B cell (primary cell): ENCODE data around the gene CCDC93.

Source experiments
- EZH2 ChIP-seq: IDR thresholded peaks from 2 replicates; pipeline ENCODE4 v1.6.1; 2012; ENCODE audit warnings: borderline replicate concordance, low read depth, mild to moderate bottlenecking, moderate library complexity, low read length; ENCODE audit not compliant: insufficient read depth, poor library complexity, severe bottlenecking
- TF ChIP-seq, protein P1 (sequence below): fragments of 200-600 bp; IDR thresholded peaks from one replicate; pipeline ENCODE4 v1.8.0; 2022; ENCODE audit warnings: antibody characterized with exemption, mild to moderate bottlenecking

DNA sequence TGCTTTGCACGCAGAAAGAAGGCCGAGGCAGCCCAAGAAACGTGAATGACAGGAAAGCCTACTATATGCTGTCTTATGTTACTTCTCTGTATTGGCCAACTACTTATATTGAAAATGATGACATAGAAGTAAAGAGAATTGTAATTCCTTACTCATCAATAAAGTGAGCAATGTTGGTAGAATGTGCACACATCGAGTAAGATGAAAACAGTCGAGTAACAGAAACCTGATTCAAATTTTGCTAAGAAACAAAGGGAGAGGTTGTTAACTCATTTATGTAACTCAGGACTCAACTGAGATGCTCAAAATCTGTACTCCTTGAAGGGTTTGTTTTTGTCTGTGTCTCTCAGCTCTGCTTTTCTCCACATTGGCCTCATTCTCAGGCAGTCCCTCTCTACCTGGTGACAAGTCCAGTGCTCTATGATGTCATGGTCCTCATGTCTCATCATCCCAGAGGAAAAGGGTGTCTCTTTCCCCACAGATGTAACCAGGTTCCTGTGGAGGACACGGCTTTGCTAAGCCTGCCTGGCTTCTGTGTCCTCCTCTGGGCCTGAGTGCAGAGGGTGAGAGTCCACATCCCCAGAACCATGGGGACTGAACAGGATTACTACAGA lies 30.3 kb upstream of the CCDC93 start:
- TF ChIP-seq, protein P1, sequence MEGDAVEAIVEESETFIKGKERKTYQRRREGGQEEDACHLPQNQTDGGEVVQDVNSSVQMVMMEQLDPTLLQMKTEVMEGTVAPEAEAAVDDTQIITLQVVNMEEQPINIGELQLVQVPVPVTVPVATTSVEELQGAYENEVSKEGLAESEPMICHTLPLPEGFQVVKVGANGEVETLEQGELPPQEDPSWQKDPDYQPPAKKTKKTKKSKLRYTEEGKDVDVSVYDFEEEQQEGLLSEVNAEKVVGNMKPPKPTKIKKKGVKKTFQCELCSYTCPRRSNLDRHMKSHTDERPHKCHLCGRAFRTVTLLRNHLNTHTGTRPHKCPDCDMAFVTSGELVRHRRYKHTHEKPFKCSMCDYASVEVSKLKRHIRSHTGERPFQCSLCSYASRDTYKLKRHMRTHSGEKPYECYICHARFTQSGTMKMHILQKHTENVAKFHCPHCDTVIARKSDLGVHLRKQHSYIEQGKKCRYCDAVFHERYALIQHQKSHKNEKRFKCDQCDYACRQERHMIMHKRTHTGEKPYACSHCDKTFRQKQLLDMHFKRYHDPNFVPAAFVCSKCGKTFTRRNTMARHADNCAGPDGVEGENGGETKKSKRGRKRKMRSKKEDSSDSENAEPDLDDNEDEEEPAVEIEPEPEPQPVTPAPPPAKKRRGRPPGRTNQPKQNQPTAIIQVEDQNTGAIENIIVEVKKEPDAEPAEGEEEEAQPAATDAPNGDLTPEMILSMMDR = no peak
- TF ChIP-seq EZH2 = no peak
